ENCODE results near the gene OR52D1. TPM values are rescaled to one million over a fixed set of nuclear protein-coding genes. Genes with fewer than 3 reads are reported as not detected.

The OR52D1 gene
- total and polyA plus RNA-seq, 8 donors, result 0.13 to 0.18 TPM; not detected in 6

GRCh38 chr11:5460983-5461621, 27.4 kb upstream of the OR52D1 start:
- Histone ChIP-seq H3K36me3 (no peaks in the 10 kb centered on the region), H3K27me3 (no peaks in the 10 kb centered on the region), H3K4me1 (no peaks in the 10 kb centered on the region), H3K4me3 (no peak overlapping the region), H3K9me3 (no peaks in the 10 kb centered on the region), H3K27ac (no peak overlapping the region)
- DNase-seq (peak in 1 of 4 donors; percentile 54), ATAC-seq (no peak)
- intact Hi-C loops (cut with DNase I), result no loop called here
- TF ChIP-seq CTCF (IDR thresholded peaks at IDR 0.05), result no peak

DNA sequence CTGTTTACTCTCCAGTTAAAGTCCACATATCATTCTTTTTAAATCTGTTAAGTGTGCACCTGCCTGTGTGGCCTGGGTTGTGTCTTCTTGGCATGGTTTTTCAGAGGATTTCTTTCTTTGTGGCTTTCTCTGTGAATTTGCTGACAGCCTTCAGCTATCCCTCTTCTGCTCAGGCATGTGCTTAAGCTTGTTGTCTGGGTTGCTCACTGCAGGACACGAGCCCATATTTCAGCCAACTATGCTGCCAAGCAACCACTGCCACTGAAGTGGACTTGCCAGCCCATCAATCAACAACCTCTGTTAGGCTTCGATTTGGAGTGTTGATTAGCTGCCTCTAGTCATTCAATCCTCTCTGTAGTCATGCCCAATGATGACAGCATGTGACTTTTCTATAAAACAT, 21.0 kb upstream of the OR52D1 start:
- H3K36me3 ChIP-seq, result no peaks in the 10 kb centered on the region
- H3K9me3 ChIP-seq, result no peaks in the 10 kb centered on the region
- TF ChIP-seq CTCF (IDR thresholded peaks at IDR 0.05), result no peak
- no peak overlapping the region for H3K27ac ChIP-seq
- H3K4me1 ChIP-seq, result no peaks in the 10 kb centered on the region
- peak in 1 of 4 donors; percentile 9 for DNase-seq
- H3K4me3 ChIP-seq, result no peak overlapping the region
- no peaks in the 10 kb centered on the region for H3K27me3 ChIP-seq
- intact Hi-C loops (cut with DNase I), result no loop called here
- no peak for ATAC-seq

DNA sequence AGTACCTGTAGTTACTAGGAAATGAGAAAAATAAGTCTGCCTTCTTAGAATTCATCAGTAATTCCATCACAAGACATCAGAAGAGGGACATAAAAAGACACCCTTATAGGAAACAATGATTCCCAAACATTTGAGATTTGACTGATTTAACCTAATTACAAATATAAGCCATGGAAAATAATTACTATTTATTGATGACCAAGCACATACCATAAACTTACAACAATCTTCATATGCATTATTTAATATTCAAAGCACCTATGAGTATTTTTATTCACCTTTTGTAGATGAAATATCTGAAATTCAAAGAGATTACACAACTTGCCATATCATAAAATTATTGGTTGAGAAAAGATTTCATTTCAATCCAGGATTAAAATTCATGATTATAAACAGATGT, 14.6 kb upstream of the OR52D1 start:
- H3K36me3 ChIP-seq, result no peaks in the 10 kb centered on the region
- H3K27me3 ChIP-seq, result no peaks in the 10 kb centered on the region
- ATAC-seq (no peak), DNase-seq (no peak)
- H3K27ac ChIP-seq, result no peak overlapping the region
- no peaks in the 10 kb centered on the region for H3K9me3 ChIP-seq
- no peak for TF ChIP-seq CTCF (IDR thresholded peaks at IDR 0.05)
- intact Hi-C loops (cut with DNase I), result no loop called here
- H3K4me1 ChIP-seq, result no peaks in the 10 kb centered on the region
- no peak overlapping the region for H3K4me3 ChIP-seq

DNA sequence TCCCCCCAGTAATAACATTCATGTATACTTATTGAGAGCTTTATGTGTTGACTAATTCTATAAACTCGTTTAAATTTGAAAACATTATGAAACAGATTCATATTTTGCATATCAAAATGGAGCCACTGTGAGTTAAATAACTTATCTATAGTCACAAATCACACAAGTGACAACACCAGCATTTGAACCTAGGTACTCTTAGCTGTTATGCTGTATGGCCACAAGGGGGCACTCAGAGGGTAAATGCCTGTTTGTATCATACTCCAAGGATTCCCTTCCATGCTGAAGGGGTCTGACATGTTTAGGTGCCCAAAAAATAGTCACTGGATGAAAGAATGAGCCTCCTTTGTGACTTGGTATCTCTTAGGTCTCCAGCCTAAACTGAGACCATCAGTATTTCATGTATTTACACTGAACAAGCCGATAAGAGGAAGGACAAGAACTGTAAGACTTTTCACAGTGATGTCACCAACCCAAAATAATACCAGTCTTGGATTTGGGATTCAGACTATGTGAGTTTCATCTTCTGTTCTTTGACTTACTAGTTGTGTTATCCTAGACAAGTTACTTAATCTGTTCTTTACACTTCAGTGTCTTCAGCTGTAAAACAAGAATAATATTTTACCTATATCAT, 12.2 kb upstream of the OR52D1 start:
- Histone ChIP-seq H3K4me1 (no peaks in the 10 kb centered on the region), H3K9me3 (no peaks in the 10 kb centered on the region), H3K36me3 (no peaks in the 10 kb centered on the region), H3K4me3 (no peak overlapping the region), H3K27ac (no peak overlapping the region), H3K27me3 (no peaks in the 10 kb centered on the region)
- DNase-seq (peak in 2 of 4 donors; percentile 7 to 46), ATAC-seq (peak; percentile 90)
- TF ChIP-seq CTCF (IDR thresholded peaks at IDR 0.05), result peak; percentile 73 to 81
- intact Hi-C loops (cut with DNase I), result loop anchor here in 1 of 2 donors (5.0 kb wide), 1 partner anchor 331 kb away; the partner anchor contains the start of gene OR52N2

DNA sequence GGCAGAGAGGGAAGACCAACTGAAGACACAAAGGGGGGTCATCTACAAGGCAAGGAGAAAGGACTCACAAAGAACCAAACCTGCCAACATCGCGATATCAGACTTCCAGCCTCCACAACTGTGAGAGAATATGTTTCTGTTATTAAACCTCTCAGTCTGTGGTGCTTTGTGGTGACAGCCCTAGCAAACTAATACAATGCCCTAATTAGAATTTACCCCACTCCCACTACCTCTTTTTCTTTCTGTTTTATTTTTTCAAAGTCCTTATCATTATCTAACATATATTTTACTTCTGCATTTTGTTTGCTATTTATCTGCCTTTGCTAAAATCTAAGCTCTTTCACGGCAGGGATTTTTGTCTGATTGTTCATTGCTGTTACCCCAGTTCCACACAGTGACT, 2.5 kb upstream of the OR52D1 start:
- no peaks in the 10 kb centered on the region for H3K36me3 ChIP-seq
- DNase-seq (no peak), ATAC-seq (no peak)
- H3K27ac ChIP-seq, result no peak overlapping the region
- no peak overlapping the region for H3K4me3 ChIP-seq
- no peaks in the 10 kb centered on the region for H3K4me1 ChIP-seq
- H3K27me3 ChIP-seq, result no peaks in the 10 kb centered on the region
- TF ChIP-seq CTCF (IDR thresholded peaks at IDR 0.05), result no peak
- no peaks in the 10 kb centered on the region for H3K9me3 ChIP-seq
- intact Hi-C loops (cut with DNase I), result no loop called here
